Hepatocyte (in vitro differentiated cells): ENCODE results near the gene SPATC1L.

Source experiments
- EZH2phosphoT487 ChIP-seq: fragments of 200-600 bp; sonication (generic); IDR thresholded peaks from one replicate; pipeline ENCODE4 v1.6.1; 2018; ENCODE audit warnings: antibody characterized with exemption, mild to moderate bottlenecking, low read depth, moderate library complexity; ENCODE audit not compliant: unreplicated experiment, severe bottlenecking
- TF ChIP-seq, protein P1 (sequence below): fragments of 200-600 bp; sonication (generic); IDR thresholded peaks from 2 replicates; pipeline ENCODE4 v1.5.1; 2016; ENCODE audit warnings: antibody characterized with exemption, mild to moderate bottlenecking; ENCODE audit not compliant: poor library complexity

DNA sequence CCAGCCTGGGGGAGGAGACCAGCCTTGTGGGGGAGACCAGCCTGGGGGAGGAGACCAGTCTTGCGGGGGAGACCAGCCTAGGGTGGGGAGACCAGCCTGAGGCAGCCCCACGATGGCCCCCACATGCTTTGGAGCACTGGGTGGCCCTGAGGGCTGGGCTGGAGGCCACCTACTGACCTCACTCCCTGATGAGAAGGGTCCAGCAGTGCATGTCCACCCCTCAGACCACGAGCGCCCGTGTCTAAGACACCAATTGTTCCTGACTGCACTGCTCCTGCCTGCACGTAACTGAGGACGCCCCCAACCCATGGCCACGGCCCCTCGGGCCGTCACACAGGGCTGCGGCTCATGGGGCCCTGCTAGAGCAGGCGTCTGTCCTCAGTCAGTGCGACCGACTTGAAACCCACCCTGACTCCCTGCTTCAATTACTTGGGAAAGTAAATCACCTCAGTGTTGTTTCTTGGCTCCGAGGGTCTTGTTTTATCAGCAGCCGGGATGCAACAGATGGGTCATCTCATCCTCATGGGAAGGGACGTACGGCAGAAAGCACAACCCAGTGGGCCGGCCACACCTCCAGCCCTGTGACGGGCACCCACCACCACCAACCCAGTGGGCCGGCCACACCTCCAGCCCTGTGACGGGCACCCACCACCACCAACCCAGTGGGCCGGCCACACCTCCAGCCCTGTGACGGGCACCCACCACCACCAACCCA is at the start of gene SPATC1L:
- no peak for TF ChIP-seq EZH2phosphoT487
- TF ChIP-seq, protein P1, sequence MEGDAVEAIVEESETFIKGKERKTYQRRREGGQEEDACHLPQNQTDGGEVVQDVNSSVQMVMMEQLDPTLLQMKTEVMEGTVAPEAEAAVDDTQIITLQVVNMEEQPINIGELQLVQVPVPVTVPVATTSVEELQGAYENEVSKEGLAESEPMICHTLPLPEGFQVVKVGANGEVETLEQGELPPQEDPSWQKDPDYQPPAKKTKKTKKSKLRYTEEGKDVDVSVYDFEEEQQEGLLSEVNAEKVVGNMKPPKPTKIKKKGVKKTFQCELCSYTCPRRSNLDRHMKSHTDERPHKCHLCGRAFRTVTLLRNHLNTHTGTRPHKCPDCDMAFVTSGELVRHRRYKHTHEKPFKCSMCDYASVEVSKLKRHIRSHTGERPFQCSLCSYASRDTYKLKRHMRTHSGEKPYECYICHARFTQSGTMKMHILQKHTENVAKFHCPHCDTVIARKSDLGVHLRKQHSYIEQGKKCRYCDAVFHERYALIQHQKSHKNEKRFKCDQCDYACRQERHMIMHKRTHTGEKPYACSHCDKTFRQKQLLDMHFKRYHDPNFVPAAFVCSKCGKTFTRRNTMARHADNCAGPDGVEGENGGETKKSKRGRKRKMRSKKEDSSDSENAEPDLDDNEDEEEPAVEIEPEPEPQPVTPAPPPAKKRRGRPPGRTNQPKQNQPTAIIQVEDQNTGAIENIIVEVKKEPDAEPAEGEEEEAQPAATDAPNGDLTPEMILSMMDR: no peak
